ENCODE data around the gene ZBTB38.

DNA sequence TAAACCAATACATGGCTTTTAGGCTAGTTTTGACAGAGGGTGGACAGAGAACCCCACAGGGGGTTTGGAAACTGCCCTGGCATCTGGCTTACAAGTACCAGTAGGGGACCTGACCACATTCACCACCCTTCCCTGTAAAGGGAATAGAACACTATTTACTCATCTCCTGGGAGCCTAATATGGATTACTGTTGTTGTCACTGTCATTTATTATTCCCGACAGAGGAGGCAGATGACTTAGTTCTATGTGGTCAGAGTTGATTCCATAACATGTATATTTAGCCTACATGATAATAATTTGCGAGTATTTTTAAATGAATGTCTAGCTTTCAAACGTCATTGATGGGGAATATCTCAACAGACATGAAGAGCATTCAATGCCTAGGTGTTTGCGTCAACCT lies 15.9 kb downstream of the ZBTB38 start:
- TF ChIP-seq, protein P1, sequence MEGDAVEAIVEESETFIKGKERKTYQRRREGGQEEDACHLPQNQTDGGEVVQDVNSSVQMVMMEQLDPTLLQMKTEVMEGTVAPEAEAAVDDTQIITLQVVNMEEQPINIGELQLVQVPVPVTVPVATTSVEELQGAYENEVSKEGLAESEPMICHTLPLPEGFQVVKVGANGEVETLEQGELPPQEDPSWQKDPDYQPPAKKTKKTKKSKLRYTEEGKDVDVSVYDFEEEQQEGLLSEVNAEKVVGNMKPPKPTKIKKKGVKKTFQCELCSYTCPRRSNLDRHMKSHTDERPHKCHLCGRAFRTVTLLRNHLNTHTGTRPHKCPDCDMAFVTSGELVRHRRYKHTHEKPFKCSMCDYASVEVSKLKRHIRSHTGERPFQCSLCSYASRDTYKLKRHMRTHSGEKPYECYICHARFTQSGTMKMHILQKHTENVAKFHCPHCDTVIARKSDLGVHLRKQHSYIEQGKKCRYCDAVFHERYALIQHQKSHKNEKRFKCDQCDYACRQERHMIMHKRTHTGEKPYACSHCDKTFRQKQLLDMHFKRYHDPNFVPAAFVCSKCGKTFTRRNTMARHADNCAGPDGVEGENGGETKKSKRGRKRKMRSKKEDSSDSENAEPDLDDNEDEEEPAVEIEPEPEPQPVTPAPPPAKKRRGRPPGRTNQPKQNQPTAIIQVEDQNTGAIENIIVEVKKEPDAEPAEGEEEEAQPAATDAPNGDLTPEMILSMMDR (IDR thresholded peaks at IDR 0.05): no peak
- no peak for TF ChIP-seq ZFX (IDR thresholded peaks at IDR 0.05; ENCODE audit: borderline replicate concordance)

All from 22Rv1 (cell line).